CD4-positive, alpha-beta T cell (primary cell): ENCODE results near the gene ZC3H8. TPM values are rescaled to one million over a fixed set of nuclear protein-coding genes. Genes with fewer than 3 reads are reported as not detected.

Experiments used
- ATAC-seq: fragments of 200-7000 bp; cut with Tn5 transposase; one replicate; pipeline ENCODE4 v1.10.0; 2022; ENCODE audit warnings: mild to moderate bottlenecking; ENCODE audit not compliant: poor library complexity
- CTCF ChIA-PET: fragments of 350-600 bp; sonication (Branson Sonifier 250); formaldehyde crosslinking; loops from one replicate; lab custom pipeline; 2021; ENCODE audit warnings: antibody characterized with exemption, inconsistent platforms; lab: Charles Lee
- POLR2A ChIA-PET: fragments of 350-600 bp; sonication (Branson Sonifier 250); formaldehyde crosslinking; loops from one replicate; lab custom pipeline; 2021; ENCODE audit warnings: antibody characterized with exemption, inconsistent platforms; lab: Charles Lee
- DNase-seq, 14 experiments: peaks; one replicate each; pipeline ENCODE4 v3.0.0-alpha.2; 2013 to 2020; ENCODE audit warnings: mixed read lengths in 2 of 14
- H3K27ac ChIP-seq, 2 donors: one replicate each; pipeline versions ENCODE4 v1.5.1 to v1.7.0; 2013; ENCODE audit warnings: low read length in 2 of 2, low read depth in 1 of 2, mild to moderate bottlenecking in 1 of 2
- H3K27me3 ChIP-seq, 2 experiments: 1 replicate in 1 of 2; 2 replicates in 1 of 2; pipeline versions ENCODE4 v1.6.1 to v1.7.0; 2013; ENCODE audit warnings: low read length in 2 of 2, control low read depth in 1 of 2, mild to moderate bottlenecking in 1 of 2, moderate library complexity in 1 of 2; ENCODE audit not compliant: insufficient read depth in 2 of 2, control insufficient read depth in 1 of 2
- H3K36me3 ChIP-seq: one replicate; pipeline ENCODE4 v1.6.1; 2013; ENCODE audit warnings: low read length, control low read depth; ENCODE audit not compliant: insufficient read depth
- H3K4me1 ChIP-seq: one replicate; pipeline ENCODE4 v1.6.1; 2013; ENCODE audit warnings: low read length, control low read depth; ENCODE audit not compliant: insufficient read depth
- H3K4me3 ChIP-seq: one replicate; pipeline ENCODE4 v1.5.1; 2013; ENCODE audit warnings: mild to moderate bottlenecking, low read length, moderate library complexity
- H3K9me3 ChIP-seq, 2 experiments: 1 replicate in 1 of 2; 2 replicates in 1 of 2; pipeline versions ENCODE4 v1.6.1 to v1.7.0; 2013; ENCODE audit warnings: low read length in 2 of 2, mild to moderate bottlenecking in 2 of 2, control low read depth in 1 of 2, moderate library complexity in 1 of 2; ENCODE audit not compliant: control insufficient read depth in 1 of 2, insufficient read depth in 1 of 2
- H3K27ac Mint-ChIP-seq: one replicate; pipeline ENCODE4 v1.8.0; 2020; ENCODE audit warnings: mixed read lengths
- H3K27me3 Mint-ChIP-seq: one replicate; pipeline ENCODE4 v1.8.0; 2021; ENCODE audit warnings: mixed read lengths
- H3K36me3 Mint-ChIP-seq: one replicate; pipeline ENCODE4 v1.8.0; 2021; ENCODE audit warnings: low read depth, mixed read lengths
- H3K4me1 Mint-ChIP-seq: one replicate; pipeline ENCODE4 v1.8.0; 2021; ENCODE audit warnings: low read depth, mixed read lengths
- H3K4me3 Mint-ChIP-seq: one replicate; pipeline ENCODE4 v1.8.0; 2020; ENCODE audit warnings: mild to moderate bottlenecking, mixed read lengths
- H3K9me3 Mint-ChIP-seq: one replicate; pipeline ENCODE4 v1.8.0; 2020; ENCODE audit warnings: mixed read lengths
- CTCF ChIP-seq: fragments of 200-600 bp; IDR thresholded peaks from one replicate; pipeline ENCODE4 v1.8.0; 2022; ENCODE audit warnings: antibody characterized with exemption, mild to moderate bottlenecking
- intact Hi-C, 2 experiments: fragments of 100-400 bp; cut with DNase I in 1 of 2; cut with micrococcal nuclease in 1 of 2; formaldehyde crosslinking; loops; one replicate each; pipeline versions ENCODE4 v1.15.1 to v1.9.0; 2023 to 2025; cut with DNase I, micrococcal nuclease
- total RNA-seq, 174 experiments: library from RNA in 2 of 174; stranded (reverse) in 2 of 174; gene quantifications; one replicate each; pipeline ENCODE4 v1.2.3 and lab custom pipeline; 2021 to 2026

Gene ZC3H8
- total RNA-seq, 2 experiments from 2014 or later, result 10.2 to 16.2 TPM

DNA sequence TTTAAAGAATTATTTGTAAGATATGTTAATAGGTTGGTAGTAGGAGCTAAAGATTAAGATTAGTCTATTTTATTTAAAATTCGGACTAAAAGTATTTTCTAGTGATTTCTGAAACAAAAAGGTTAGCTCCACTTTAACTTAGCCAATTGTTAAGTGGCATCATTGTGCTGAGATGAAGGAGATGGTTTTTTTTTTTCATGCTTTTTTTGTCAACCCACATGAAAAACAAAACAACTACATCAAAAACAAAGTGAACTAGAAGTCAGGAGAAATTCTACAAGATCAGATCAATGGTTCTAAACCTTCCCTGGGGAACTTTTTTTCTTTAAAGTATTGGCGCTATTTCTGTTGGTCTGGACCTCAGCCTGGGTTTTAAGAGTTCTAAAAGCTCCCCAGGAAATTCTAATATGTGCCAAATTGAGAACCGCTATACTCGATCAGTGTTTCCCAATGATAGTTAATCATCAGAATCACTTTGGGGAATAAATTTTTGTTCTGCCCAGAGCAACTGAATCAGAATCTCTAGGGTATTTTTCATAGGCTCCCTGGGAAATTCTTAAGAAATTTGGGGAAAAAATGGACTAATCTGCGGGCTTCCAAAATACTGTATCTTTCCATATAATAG, 22.9 kb upstream of the ZC3H8 start:
- H3K9me3 ChIP-seq, result no peaks in the 10 kb centered on the region
- ChIA-PET CTCF (interaction anchor here (0.8 to 1.5 kb wide), 2 partner anchors 16 to 156 kb away, joined by 3 read pairs; no protein-coding TSS in a partner anchor), POLR2A (interaction anchor here (0.6 to 1.8 kb wide), 10 partner anchors 9 to 265 kb away, joined by 3 to 10 read pairs (median 4); partner anchors contain the start of genes TMEM87B and ZC3H8)
- Mint-ChIP-seq H3K36me3 (peaks cover 12% of the 10 kb centered on the region), H3K27ac (peak overlapping the region; percentile 100), H3K4me3 (peak overlapping the region; percentile 90), H3K27me3 (no peaks in the 10 kb centered on the region), H3K9me3 (no peaks in the 10 kb centered on the region), H3K4me1 (peaks cover 52% of the 10 kb centered on the region)
- intact Hi-C loops, result loop anchor here (2.0 to 10.0 kb wide), 3 partner anchors 19 to 393 kb away; partner anchors contain the start of gene ANAPC1 (in 1 of the 2)
- ATAC-seq, result no peak
- DNase-seq, result peak in 2 of 14 experiments; percentile 52 to 60
- no peak for TF ChIP-seq CTCF
- H3K4me1 ChIP-seq, result peaks cover 8% of the 10 kb centered on the region
- no peaks in the 10 kb centered on the region for H3K36me3 ChIP-seq
- H3K27ac ChIP-seq, result no peak overlapping the region
- no peaks in the 10 kb centered on the region for H3K27me3 ChIP-seq
- H3K4me3 ChIP-seq, result no peak overlapping the region

DNA sequence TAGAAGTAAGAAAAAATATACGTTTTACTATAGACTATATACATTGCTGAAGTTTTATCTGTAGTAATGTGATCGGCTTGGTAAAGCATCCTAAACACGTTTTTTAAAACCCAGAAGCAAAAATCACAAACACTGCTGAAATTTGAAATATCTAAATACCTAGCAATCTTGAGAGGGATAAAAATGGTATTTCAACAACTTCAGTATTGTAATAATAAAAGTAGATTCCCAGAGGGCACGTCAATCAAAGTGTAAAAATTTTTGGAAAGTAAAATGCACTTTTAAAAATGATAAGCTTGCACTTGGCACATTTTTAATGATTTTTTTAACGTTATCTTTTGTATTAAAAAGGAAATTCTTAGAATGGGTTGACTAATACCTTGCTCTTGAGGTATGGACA, 22.1 kb upstream of the ZC3H8 start:
- Histone ChIP-seq H3K4me1 (peaks cover 8% of the 10 kb centered on the region), H3K36me3 (no peaks in the 10 kb centered on the region), H3K4me3 (peak overlapping the region; percentile 94), H3K9me3 (no peaks in the 10 kb centered on the region), H3K27ac (no peak overlapping the region), H3K27me3 (no peaks in the 10 kb centered on the region)
- no peaks in the 10 kb centered on the region for H3K9me3 Mint-ChIP-seq
- H3K36me3 Mint-ChIP-seq, result peaks cover 12% of the 10 kb centered on the region
- peak overlapping the region; percentile 100 for H3K27ac Mint-ChIP-seq
- no peaks in the 10 kb centered on the region for H3K27me3 Mint-ChIP-seq
- intact Hi-C loops, result loop anchor here (2.0 to 10.0 kb wide), 3 partner anchors 18 to 392 kb away; partner anchors contain the start of gene ANAPC1 (in 1 of the 2)
- ATAC-seq (no peak), DNase-seq (no peak)
- peaks cover 45% of the 10 kb centered on the region for H3K4me1 Mint-ChIP-seq
- ChIA-PET POLR2A (interaction anchor here (0.6 to 1.8 kb wide), 6 partner anchors 17 to 222 kb away, joined by 3 to 10 read pairs (median 5); partner anchors contain the start of genes TMEM87B and ZC3H8), CTCF (interaction anchor here (1.5 kb wide), 1 partner anchor 17 kb away, joined by 3 read pairs; no protein-coding TSS in a partner anchor)
- TF ChIP-seq CTCF, result no peak
- peak overlapping the region; percentile 90 for H3K4me3 Mint-ChIP-seq

GRCh38 chr2:112275887-112276773, 21.3 kb upstream of the ZC3H8 start:
- Histone ChIP-seq H3K9me3 (no peaks in the 10 kb centered on the region), H3K4me3 (peak overlapping the region; percentile 94), H3K36me3 (no peaks in the 10 kb centered on the region), H3K27me3 (no peaks in the 10 kb centered on the region), H3K27ac (peak overlapping the region; percentile 100), H3K4me1 (peaks cover 8% of the 10 kb centered on the region)
- TF ChIP-seq CTCF, result no peak
- Mint-ChIP-seq H3K4me3 (peak overlapping the region; percentile 98), H3K9me3 (no peaks in the 10 kb centered on the region), H3K27ac (peak overlapping the region; percentile 100), H3K27me3 (no peaks in the 10 kb centered on the region), H3K36me3 (peaks cover 12% of the 10 kb centered on the region), H3K4me1 (peaks cover 40% of the 10 kb centered on the region)
- ChIA-PET CTCF (interaction anchor here (1.6 kb wide), 1 partner anchor 155 kb away, joined by 6 read pairs; no protein-coding TSS in a partner anchor), POLR2A (interaction anchor here (1.5 to 1.7 kb wide), 3 partner anchors 11 to 94 kb away, joined by 5 to 13 read pairs (median 9); no protein-coding TSS in a partner anchor)
- DNase-seq, result peak; percentile 62 to 89 (median 76)
- intact Hi-C loops, result loop anchor here (1.0 to 10.0 kb wide), 4 partner anchors 17 to 391 kb away; partner anchors contain the start of gene ANAPC1 (in 1 of the 2)
- peak; percentile 52 for ATAC-seq
